Kidney (tissue), 11 donors: Measurements from ENCODE around the gene CCZ1. TPM values are rescaled to one million over a fixed set of nuclear protein-coding genes. Genes with fewer than 3 reads are reported as not detected.
"Not testable (repeated sequence)": the region's sequence is repeated elsewhere in the genome, so short reads cannot be mapped to it uniquely, and the experiment has no call there.

Experiments
- DNase-seq, 5 donors: peaks; one replicate each; pipeline ENCODE4 v3.0.0-alpha.2; 2013 to 2020
- FAIRE-seq: peaks from 2 replicates; lab custom pipeline; 2012; peaks lifted over from hg19 to GRCh38; lab: Jason Lieb, UNC
- H3K27ac ChIP-seq, 2 donors: one replicate each; pipeline ENCODE4 v1.7.0; 2013; ENCODE audit warnings: low read depth in 2 of 2, low read length in 2 of 2, inconsistent platforms in 1 of 2
- H3K27me3 ChIP-seq: one replicate; pipeline ENCODE4 v1.7.1; 2013; ENCODE audit warnings: low read length, inconsistent platforms; ENCODE audit not compliant: control insufficient read depth, insufficient read depth
- H3K36me3 ChIP-seq, 3 donors: one replicate each; pipeline versions ENCODE4 v1.7.0 to v1.7.1; 2013; ENCODE audit warnings: low read length in 3 of 3, control low read depth in 1 of 3, inconsistent platforms in 1 of 3; ENCODE audit not compliant: insufficient read depth in 3 of 3, control insufficient read depth in 2 of 3
- H3K4me1 ChIP-seq, 3 donors: one replicate each; pipeline versions ENCODE4 v1.7.0 to v1.7.1; 2013; ENCODE audit warnings: low read length in 3 of 3, inconsistent platforms in 1 of 3, low read depth in 1 of 3; ENCODE audit not compliant: control insufficient read depth in 2 of 3, insufficient read depth in 2 of 3
- H3K4me3 ChIP-seq, 3 donors: one replicate each; pipeline versions ENCODE4 v1.7.0 to v1.8.1; 2013; ENCODE audit warnings: low read length in 3 of 3, control low read depth in 1 of 3, inconsistent platforms in 1 of 3
- H3K9ac ChIP-seq, 3 donors: one replicate each; pipeline versions ENCODE4 v1.7.0 to v1.7.1; 2013; ENCODE audit warnings: low read length in 3 of 3, control low read depth in 1 of 3, inconsistent platforms in 1 of 3
- H3K9me3 ChIP-seq, 3 donors: one replicate each; pipeline versions ENCODE4 v1.7.0 to v1.7.1; 2013; ENCODE audit warnings: low read length in 3 of 3, control low read depth in 1 of 3, inconsistent platforms in 1 of 3; ENCODE audit not compliant: control insufficient read depth in 2 of 3, insufficient read depth in 1 of 3
- intact Hi-C: fragments of 100-400 bp; cut with DNase I; formaldehyde crosslinking; loops from one replicate; pipeline ENCODE4 v1.11.1; 2022
- polyA plus RNA-seq: library from polyadenylated mRNA; stranded (reverse); fragments of 350-450 nt; fragmentation: Illumina TruSeq; extraction: RNeasy Lipid Tissue Mini Kit (QIAGEN cat#74804); gene quantifications from one replicate; pipeline ENCODE4 v1.2.3, GENCODE V29; 2014; ENCODE audit warnings: low read depth, low replicate concordance; ENCODE audit not compliant: insufficient read depth
- total RNA-seq: library from RNA; stranded (reverse); fragmentation: NEBNext Ultra II Directional; extraction: Animal tissue kit (Norgen Biotek cat#: 25700); gene quantifications from one replicate; pipeline ENCODE4 v1.2.1, GENCODE V29; 2021
- donor health status: control.
- donor health status: control.
- donor health status: DM: yes; HTN: yes; CAD: no.
- donor health status: Normal renal cell carcinoma (clear cell type).

The CCZ1 gene
- total and polyA plus RNA-seq, 2 donors from 2014 or later, result 66.3 to 85.2 TPM

GRCh38 chr7:5963810-5964209, 65.3 kb downstream of the CCZ1 start:
- FAIRE-seq, H3K9me3 ChIP-seq, intact Hi-C loops, DNase-seq, H3K4me3 ChIP-seq, H3K27ac ChIP-seq, H3K27me3 ChIP-seq, H3K4me1 ChIP-seq, H3K36me3 ChIP-seq, H3K9ac ChIP-seq: not testable (repeated sequence)

- H3K4me3 ChIP-seq, FAIRE-seq, H3K9ac ChIP-seq, intact Hi-C loops, H3K4me1 ChIP-seq, H3K9me3 ChIP-seq, H3K27me3 ChIP-seq, H3K36me3 ChIP-seq, H3K27ac ChIP-seq: not testable (repeated sequence)
- DNase-seq, result peak in 2 of 5 donors; percentile 2 to 11
Observed at GRCh38 chr7:5970347-5970911, 71.9 kb downstream of the CCZ1 start, which contains the start of gene RSPH10B. RSPH10B (minus strand) TSS chr7:5970689; CDS start chr7:5967116, 3,573 bp downstream.

- H3K4me1 ChIP-seq, H3K9me3 ChIP-seq, H3K36me3 ChIP-seq, FAIRE-seq, DNase-seq, intact Hi-C loops, H3K27ac ChIP-seq, H3K4me3 ChIP-seq, H3K27me3 ChIP-seq, H3K9ac ChIP-seq: not testable (repeated sequence)
Observed at GRCh38 chr7:5973580-5973979, 75.0 kb downstream of the CCZ1 start.

Other genes with a start within 250 kb of the CCZ1 start
- 32.1 TPM for gene RNF216, start 117.1 kb upstream of the CCZ1 start, total RNA-seq
- gene RNF216, start 117.1 kb upstream of the CCZ1 start, polyA plus RNA-seq, result 9.4 TPM
- gene OCM, start 17.9 kb upstream of the CCZ1 start, total RNA-seq, result not detected
- not detected for gene OCM, start 17.9 kb upstream of the CCZ1 start, polyA plus RNA-seq
- 0.79 TPM for gene RSPH10B, start 72.0 kb downstream of the CCZ1 start, total RNA-seq
- gene RSPH10B, start 72.0 kb downstream of the CCZ1 start, polyA plus RNA-seq, result not detected
- gene PMS2, start 110.3 kb downstream of the CCZ1 start, total RNA-seq, result 21.6 TPM
- gene PMS2, start 110.3 kb downstream of the CCZ1 start, polyA plus RNA-seq, result 8.9 TPM
- 34.6 TPM for gene AIMP2, start 110.5 kb downstream of the CCZ1 start, total RNA-seq
- 55.5 TPM for gene AIMP2, start 110.5 kb downstream of the CCZ1 start, polyA plus RNA-seq
- 0.19 TPM for gene ANKRD61, start 132.6 kb downstream of the CCZ1 start, total RNA-seq
- gene ANKRD61, start 132.6 kb downstream of the CCZ1 start, polyA plus RNA-seq, result not detected
- 89.2 TPM for gene EIF2AK1, start 160.4 kb downstream of the CCZ1 start, total RNA-seq
- 58.2 TPM for gene EIF2AK1, start 160.4 kb downstream of the CCZ1 start, polyA plus RNA-seq
- gene USP42, start 206.2 kb downstream of the CCZ1 start, total RNA-seq, result 11.3 TPM
- 3.3 TPM for gene USP42, start 206.2 kb downstream of the CCZ1 start, polyA plus RNA-seq